Mammary epithelial cell (primary cell): ENCODE results near the gene SHISA5.

Experiments
- EZH2 ChIP-seq: IDR thresholded peaks from 2 replicates; pipeline ENCODE4 v1.6.1; 2012; ENCODE audit warnings: low read length, inconsistent platforms, borderline replicate concordance
- TF ChIP-seq, protein P1 (sequence below), 2 donors: IDR thresholded peaks in 1 of 2; conservative IDR thresholded peaks in 1 of 2; 2 replicates each; pipeline ENCODE4 v1.5.1; 2011 to 2012; ENCODE audit warnings: inconsistent platforms in 2 of 2, low read length in 2 of 2, mild to moderate bottlenecking in 2 of 2, control low read depth in 1 of 2, low read depth in 1 of 2; ENCODE audit not compliant: insufficient read depth in 1 of 2; ENCODE audit errors: extremely low read depth in 1 of 2

DNA sequence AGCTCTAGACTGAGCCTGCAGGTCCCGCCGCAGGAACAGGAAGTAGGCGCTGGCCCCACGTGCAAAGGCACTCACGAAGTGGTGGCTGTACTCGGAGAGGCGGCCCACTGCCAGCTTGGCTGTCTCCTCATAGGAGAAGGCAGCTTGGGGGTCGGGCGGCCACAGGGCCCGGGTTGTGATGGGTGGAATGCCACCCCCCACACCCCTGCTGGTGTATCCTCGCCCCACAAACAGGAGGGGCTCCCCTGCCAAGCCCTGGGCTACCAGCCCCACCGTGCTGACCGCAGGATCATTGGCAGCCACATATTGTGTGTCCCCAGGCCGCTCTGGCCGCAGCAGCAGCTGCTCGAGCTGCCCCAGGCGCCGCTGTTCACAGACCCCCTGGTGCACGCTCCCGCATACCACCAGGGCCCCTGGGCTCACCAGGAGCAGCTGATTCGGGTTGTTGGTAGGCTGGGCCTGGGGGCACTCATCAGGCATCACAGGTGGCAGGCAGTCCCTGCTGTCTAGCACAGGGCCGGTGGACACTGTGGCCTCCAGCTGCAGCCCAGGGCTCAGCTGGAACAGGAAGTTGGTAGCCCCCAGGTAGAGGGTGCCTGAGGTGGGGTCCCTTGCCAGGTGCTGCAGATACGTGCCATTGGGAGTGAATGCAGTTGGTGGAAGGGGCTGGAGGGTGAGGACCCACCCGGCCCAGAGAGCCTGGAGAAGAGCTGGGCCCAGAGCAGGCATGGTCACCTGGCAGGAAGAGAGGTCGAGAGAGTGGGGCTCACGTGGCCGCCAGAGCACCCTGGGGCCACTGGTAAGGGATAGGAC lies 79.9 kb downstream of the SHISA5 start:
- TF ChIP-seq EZH2: no peak
- TF ChIP-seq, protein P1, sequence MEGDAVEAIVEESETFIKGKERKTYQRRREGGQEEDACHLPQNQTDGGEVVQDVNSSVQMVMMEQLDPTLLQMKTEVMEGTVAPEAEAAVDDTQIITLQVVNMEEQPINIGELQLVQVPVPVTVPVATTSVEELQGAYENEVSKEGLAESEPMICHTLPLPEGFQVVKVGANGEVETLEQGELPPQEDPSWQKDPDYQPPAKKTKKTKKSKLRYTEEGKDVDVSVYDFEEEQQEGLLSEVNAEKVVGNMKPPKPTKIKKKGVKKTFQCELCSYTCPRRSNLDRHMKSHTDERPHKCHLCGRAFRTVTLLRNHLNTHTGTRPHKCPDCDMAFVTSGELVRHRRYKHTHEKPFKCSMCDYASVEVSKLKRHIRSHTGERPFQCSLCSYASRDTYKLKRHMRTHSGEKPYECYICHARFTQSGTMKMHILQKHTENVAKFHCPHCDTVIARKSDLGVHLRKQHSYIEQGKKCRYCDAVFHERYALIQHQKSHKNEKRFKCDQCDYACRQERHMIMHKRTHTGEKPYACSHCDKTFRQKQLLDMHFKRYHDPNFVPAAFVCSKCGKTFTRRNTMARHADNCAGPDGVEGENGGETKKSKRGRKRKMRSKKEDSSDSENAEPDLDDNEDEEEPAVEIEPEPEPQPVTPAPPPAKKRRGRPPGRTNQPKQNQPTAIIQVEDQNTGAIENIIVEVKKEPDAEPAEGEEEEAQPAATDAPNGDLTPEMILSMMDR (conservative IDR thresholded peaks at IDR 0.05 in 1 of 2, IDR thresholded peaks at IDR 0.05 in 1 of 2; ENCODE audit: extremely low read depth in 1 of 2, insufficient read depth in 1 of 2, low read depth in 1 of 2, low read length in 2 of 2): no peak
